Osteoblast (primary cell): Measurements from ENCODE around the gene EXOC6. TPM values are rescaled to one million over a fixed set of nuclear protein-coding genes. Genes with fewer than 3 reads are reported as not detected.
A peak's percentile ranks its signal among the peaks of the same experiment; 100 is the strongest.

ENCODE experiments used
- DNase-seq: peaks from one replicate; pipeline ENCODE4 v3.0.0; 2011; ENCODE audit warnings: low spot score, mixed read lengths; ENCODE audit not compliant: insufficient read length; ENCODE audit errors: missing footprints
- H2AFZ ChIP-seq: 2 replicates; pipeline ENCODE4 v1.6.0; 2011; ENCODE audit warnings: mild to moderate bottlenecking, low read length
- H3K27ac ChIP-seq: 2 replicates; pipeline ENCODE4 v1.5.1; 2011; ENCODE audit warnings: mild to moderate bottlenecking, low read depth, low read length, moderate library complexity
- H3K27me3 ChIP-seq: 2 replicates; pipeline ENCODE4 v1.6.0; 2012; ENCODE audit warnings: mild to moderate bottlenecking, control low read depth, inconsistent platforms, low read length, moderate library complexity; ENCODE audit not compliant: insufficient read depth
- H3K36me3 ChIP-seq: 2 replicates; pipeline ENCODE4 v1.5.1; 2011; ENCODE audit warnings: mild to moderate bottlenecking, low read length, control low read depth, moderate library complexity; ENCODE audit not compliant: insufficient read depth
- H3K4me1 ChIP-seq: 2 replicates; pipeline ENCODE4 v1.5.1; 2011; ENCODE audit warnings: mild to moderate bottlenecking, low read length, control low read depth, moderate library complexity; ENCODE audit not compliant: insufficient read depth
- H3K4me2 ChIP-seq: 2 replicates; pipeline ENCODE4 v1.6.0; 2011; ENCODE audit warnings: mild to moderate bottlenecking, low read length; ENCODE audit not compliant: insufficient read depth
- H3K4me3 ChIP-seq: fragments of 200-600 bp; sonication (generic); 3 replicates; pipeline ENCODE4 v1.5.1; 2012; ENCODE audit warnings: mild to moderate bottlenecking, low read length, inconsistent platforms; ENCODE audit not compliant: insufficient read depth
- H3K79me2 ChIP-seq: 2 replicates; pipeline ENCODE4 v1.6.0; 2012; ENCODE audit warnings: mild to moderate bottlenecking, low read length, control low read depth, inconsistent platforms; ENCODE audit not compliant: insufficient read depth
- H3K9me3 ChIP-seq: 2 replicates; pipeline ENCODE4 v1.5.1; 2011; ENCODE audit warnings: low read depth, low read length, control low read depth
- H4K20me1 ChIP-seq: 2 replicates; pipeline ENCODE4 v1.6.0; 2012; ENCODE audit warnings: mild to moderate bottlenecking, low read length, control low read depth; ENCODE audit not compliant: insufficient read depth
- total RNA-seq: library from RNA; depleted of rRNA; stranded (reverse); fragments of >200 nt; gene quantifications from 2 replicates; pipeline ENCODE4 v1.2.3, GENCODE V29; 2012
- TF ChIP-seq, protein P1 (sequence below): IDR thresholded peaks from 2 replicates; pipeline ENCODE4 v1.5.1; 2011; ENCODE audit warnings: mild to moderate bottlenecking, low read depth, low read length, moderate library complexity; ENCODE audit errors: extremely low read depth

The EXOC6 gene
- total RNA-seq, 1 donor: 8.7 TPM

- TF ChIP-seq, protein P1, sequence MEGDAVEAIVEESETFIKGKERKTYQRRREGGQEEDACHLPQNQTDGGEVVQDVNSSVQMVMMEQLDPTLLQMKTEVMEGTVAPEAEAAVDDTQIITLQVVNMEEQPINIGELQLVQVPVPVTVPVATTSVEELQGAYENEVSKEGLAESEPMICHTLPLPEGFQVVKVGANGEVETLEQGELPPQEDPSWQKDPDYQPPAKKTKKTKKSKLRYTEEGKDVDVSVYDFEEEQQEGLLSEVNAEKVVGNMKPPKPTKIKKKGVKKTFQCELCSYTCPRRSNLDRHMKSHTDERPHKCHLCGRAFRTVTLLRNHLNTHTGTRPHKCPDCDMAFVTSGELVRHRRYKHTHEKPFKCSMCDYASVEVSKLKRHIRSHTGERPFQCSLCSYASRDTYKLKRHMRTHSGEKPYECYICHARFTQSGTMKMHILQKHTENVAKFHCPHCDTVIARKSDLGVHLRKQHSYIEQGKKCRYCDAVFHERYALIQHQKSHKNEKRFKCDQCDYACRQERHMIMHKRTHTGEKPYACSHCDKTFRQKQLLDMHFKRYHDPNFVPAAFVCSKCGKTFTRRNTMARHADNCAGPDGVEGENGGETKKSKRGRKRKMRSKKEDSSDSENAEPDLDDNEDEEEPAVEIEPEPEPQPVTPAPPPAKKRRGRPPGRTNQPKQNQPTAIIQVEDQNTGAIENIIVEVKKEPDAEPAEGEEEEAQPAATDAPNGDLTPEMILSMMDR: no peak
- Histone ChIP-seq H4K20me1 (no peaks in the 10 kb centered on the region), H3K4me3 (no peak overlapping the region), H3K4me1 (no peaks in the 10 kb centered on the region), H3K79me2 (no peaks in the 10 kb centered on the region), H3K9me3 (no peaks in the 10 kb centered on the region), H3K36me3 (no peaks in the 10 kb centered on the region), H2AFZ (no peak overlapping the region), H3K27me3 (no peaks in the 10 kb centered on the region), H3K4me2 (no peak overlapping the region), H3K27ac (no peak overlapping the region)
- no peak for DNase-seq
These were observed 28.3 kb downstream of the EXOC6 start for GRCh38 chr10:92876509-92877036.

GRCh38 chr10:92880233-92880861 lies 32.0 kb downstream of the EXOC6 start:
- H3K4me3 ChIP-seq: no peak overlapping the region
- peak overlapping the region; percentile 23 for H3K4me2 ChIP-seq
- H3K79me2 ChIP-seq: no peaks in the 10 kb centered on the region
- H3K9me3 ChIP-seq: no peaks in the 10 kb centered on the region
- no peak for DNase-seq
- H3K27ac ChIP-seq: no peak overlapping the region
- H4K20me1 ChIP-seq: no peaks in the 10 kb centered on the region
- H3K27me3 ChIP-seq: no peaks in the 10 kb centered on the region
- H2AFZ ChIP-seq: no peak overlapping the region
- H3K36me3 ChIP-seq: no peaks in the 10 kb centered on the region
- TF ChIP-seq, protein P1: peak; percentile 64
- H3K4me1 ChIP-seq: no peaks in the 10 kb centered on the region

GRCh38 chr10:92880917-92881316 lies 32.6 kb downstream of the EXOC6 start:
- DNase-seq: no peak
- no peaks in the 10 kb centered on the region for H3K79me2 ChIP-seq

DNA sequence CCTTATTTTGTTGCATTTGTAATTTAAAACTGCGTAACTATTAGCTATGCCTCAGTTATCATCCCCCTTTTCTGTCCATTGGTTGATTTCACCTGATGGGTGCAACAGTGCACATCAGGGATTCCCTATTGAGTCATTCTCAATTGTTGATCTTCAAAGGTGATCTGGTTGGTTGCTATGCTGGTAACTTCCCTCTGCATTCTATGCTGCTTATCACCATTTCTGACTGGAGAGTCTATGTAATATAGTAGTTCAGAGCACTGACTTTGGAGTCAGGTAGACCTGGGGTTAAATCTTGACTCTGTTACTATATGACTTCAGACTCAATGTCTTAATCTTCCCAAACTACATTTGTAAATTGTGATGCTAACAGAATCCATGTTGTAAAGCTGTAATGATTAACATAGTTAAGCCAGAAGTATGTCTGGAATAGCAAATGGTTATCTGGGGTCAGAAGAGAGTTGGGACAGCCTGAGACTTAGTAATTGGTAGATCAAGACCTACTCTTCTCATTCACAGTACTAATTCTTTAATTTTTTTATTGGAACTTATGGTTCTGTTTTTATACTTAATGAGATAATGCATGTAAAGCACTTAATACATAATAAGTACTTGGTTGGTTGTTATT lies 38.1 kb downstream of the EXOC6 start:
- H3K9me3 ChIP-seq: no peaks in the 10 kb centered on the region
- H3K79me2 ChIP-seq: no peaks in the 10 kb centered on the region
- H3K4me3 ChIP-seq: no peak overlapping the region
- H3K4me2 ChIP-seq: no peak overlapping the region
- H3K27me3 ChIP-seq: no peaks in the 10 kb centered on the region
- no peak for DNase-seq
- H2AFZ ChIP-seq: no peak overlapping the region
- H4K20me1 ChIP-seq: no peaks in the 10 kb centered on the region
- H3K27ac ChIP-seq: no peak overlapping the region
- TF ChIP-seq, protein P1: no peak
- no peaks in the 10 kb centered on the region for H3K4me1 ChIP-seq
- no peaks in the 10 kb centered on the region for H3K36me3 ChIP-seq

More at GRCh38 chr10:92880917-92881316, 32.6 kb downstream of the EXOC6 start:
- no peaks in the 10 kb centered on the region for H4K20me1 ChIP-seq
- TF ChIP-seq, protein P1: no peak
- H3K27me3 ChIP-seq: no peaks in the 10 kb centered on the region
- no peaks in the 10 kb centered on the region for H3K4me1 ChIP-seq
- no peak overlapping the region for H3K27ac ChIP-seq
- no peak overlapping the region for H3K4me2 ChIP-seq
- H2AFZ ChIP-seq: no peak overlapping the region
- H3K4me3 ChIP-seq: no peak overlapping the region
- H3K36me3 ChIP-seq: no peaks in the 10 kb centered on the region
- no peaks in the 10 kb centered on the region for H3K9me3 ChIP-seq
